Measurements from ENCODE around the gene PKNOX2.

Gene PKNOX2

GRCh38 chr11:125464666-125465065 lies 300.1 kb downstream of the PKNOX2 start:
- no peak for DNase-seq (ENCODE audit: low spot score)
- TF ChIP-seq CTCF (IDR thresholded peaks at IDR 0.05; ENCODE audit: extremely low read depth, missing control alignments): no peak

- TF ChIP-seq CTCF (IDR thresholded peaks at IDR 0.05; ENCODE audit: extremely low read depth, missing control alignments): no peak
- DNase-seq (ENCODE audit: low spot score): no peak
Observed at GRCh38 chr11:125465255-125465654, 300.7 kb downstream of the PKNOX2 start.

GRCh38 chr11:125465701-125466100 lies 301.1 kb downstream of the PKNOX2 start:
- TF ChIP-seq CTCF (IDR thresholded peaks at IDR 0.05; ENCODE audit: extremely low read depth, missing control alignments): no peak
- no peak for DNase-seq (ENCODE audit: low spot score)

- DNase-seq (ENCODE audit: low spot score): no peak
- no peak for TF ChIP-seq CTCF (IDR thresholded peaks at IDR 0.05; ENCODE audit: extremely low read depth, missing control alignments)
Observed at GRCh38 chr11:125468025-125468424, 303.5 kb downstream of the PKNOX2 start.

- no peak for DNase-seq (ENCODE audit: low spot score)
- TF ChIP-seq CTCF (IDR thresholded peaks at IDR 0.05; ENCODE audit: extremely low read depth, missing control alignments): no peak
Observed at GRCh38 chr11:125468852-125469251, 304.3 kb downstream of the PKNOX2 start.

GRCh38 chr11:125470355-125470754 lies 305.8 kb downstream of the PKNOX2 start:
- no peak for TF ChIP-seq CTCF (IDR thresholded peaks at IDR 0.05; ENCODE audit: extremely low read depth, missing control alignments)
- DNase-seq (ENCODE audit: low spot score): no peak

GRCh38 chr11:125476721-125477120 lies 312.2 kb downstream of the PKNOX2 start:
- no peak for DNase-seq (ENCODE audit: low spot score)
- no peak for TF ChIP-seq CTCF (IDR thresholded peaks at IDR 0.05; ENCODE audit: extremely low read depth, missing control alignments)

All from GM20000 (cell line).